Measurements from ENCODE around the gene TMEM244. TPM values are rescaled to one million over a fixed set of nuclear protein-coding genes. Genes with fewer than 3 reads are reported as not detected.

TMEM244 gene, protein sequence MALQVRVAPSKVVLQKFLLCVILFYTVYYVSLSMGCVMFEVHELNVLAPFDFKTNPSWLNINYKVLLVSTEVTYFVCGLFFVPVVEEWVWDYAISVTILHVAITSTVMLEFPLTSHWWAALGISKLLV
- total RNA-seq (not detected), polyA plus RNA-seq (not detected), total RNA-seq (not detected)

DNA sequence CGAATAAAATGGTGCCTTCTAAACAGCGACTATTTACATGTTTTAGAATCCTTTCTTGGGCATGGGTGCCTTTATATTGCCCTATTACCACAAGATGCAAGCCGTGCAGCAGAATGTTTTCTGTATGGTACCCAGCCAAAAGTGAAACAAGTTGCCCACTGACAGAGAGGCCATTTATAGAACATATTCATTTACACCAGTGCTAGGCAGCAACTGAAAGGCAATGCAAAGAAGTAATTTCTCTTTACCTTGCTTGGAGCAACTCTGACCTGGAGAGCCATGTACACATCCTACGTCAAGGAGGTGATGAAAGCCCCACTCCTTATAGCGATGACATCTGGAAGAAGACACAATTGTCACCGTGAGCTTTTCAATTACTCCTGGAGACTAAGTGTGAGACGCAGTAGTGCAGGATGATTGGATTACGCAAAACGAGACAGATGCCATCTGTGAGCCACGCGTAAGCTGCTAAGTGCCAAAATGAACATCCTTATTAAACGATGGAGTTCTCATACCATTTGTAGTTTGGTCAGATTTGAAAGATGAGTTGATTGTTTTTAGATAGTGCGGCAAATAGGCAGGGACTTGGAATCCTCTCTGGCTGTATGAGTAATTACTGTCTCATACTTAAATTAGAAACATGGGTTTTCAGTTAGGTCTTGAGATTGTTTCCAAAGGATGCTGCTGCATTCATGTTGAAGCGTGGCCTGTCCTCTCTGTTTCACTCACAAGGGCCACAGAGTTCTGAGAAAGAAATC is at the start of gene TMEM244:
Gene TMEM244, minus strand, starts transcription at position 408 of the 758 bp plus-strand sequence. Its CDS starts 127 bp downstream, at position 281.
- POLR2A ChIA-PET, result no interaction called here
- Histone ChIP-seq H3K9me3 (ENCODE audit: control insufficient read depth in 2 of 3, low read length in 3 of 3) (no peaks in the 10 kb centered on the region), H3K4me3 (ENCODE audit: low read length) (peak within 1 kb of the TSS; percentile 14), H3K36me3 (ENCODE audit: control insufficient read depth in 2 of 3, insufficient read depth in 3 of 3, low read length in 3 of 3) (no peaks in the 10 kb centered on the region), H3K4me1 (ENCODE audit: control insufficient read depth in 2 of 2, insufficient read depth in 2 of 2, low read length in 2 of 2) (no peaks in the 10 kb centered on the region), H3K27me3 (ENCODE audit: control insufficient read depth in 2 of 2, insufficient read depth in 2 of 2, low read length in 2 of 2) (no peaks in the 10 kb centered on the region), H3K27ac (ENCODE audit: low read depth, low read length) (no peak within 1 kb of the TSS)
- Mint-ChIP-seq H3K9me3 (peaks cover 0 to 5% (median 0%) of the 10 kb centered on the region in 11 donors), H3K36me3 (no peaks in the 10 kb centered on the region), H3K27ac (peak within 1 kb of the TSS in 4 of 9 donors; percentile 5 to 60 (median 22)), H3K4me1 (peaks cover 0 to 9% (median 5%) of the 10 kb centered on the region in 7 donors), H3K4me3 (peak within 1 kb of the TSS in 8 of 10 donors; percentile 57 to 82 (median 74)), H3K27me3 (no peaks in the 10 kb centered on the region)
- DNase-seq (peak in 2 of 9 donors; percentile 0 to 1), ATAC-seq (peak; percentile 55)
- intact Hi-C loops (cut with micrococcal nuclease), result no loop called here
- CTCF ChIA-PET, result no interaction called here

DNA sequence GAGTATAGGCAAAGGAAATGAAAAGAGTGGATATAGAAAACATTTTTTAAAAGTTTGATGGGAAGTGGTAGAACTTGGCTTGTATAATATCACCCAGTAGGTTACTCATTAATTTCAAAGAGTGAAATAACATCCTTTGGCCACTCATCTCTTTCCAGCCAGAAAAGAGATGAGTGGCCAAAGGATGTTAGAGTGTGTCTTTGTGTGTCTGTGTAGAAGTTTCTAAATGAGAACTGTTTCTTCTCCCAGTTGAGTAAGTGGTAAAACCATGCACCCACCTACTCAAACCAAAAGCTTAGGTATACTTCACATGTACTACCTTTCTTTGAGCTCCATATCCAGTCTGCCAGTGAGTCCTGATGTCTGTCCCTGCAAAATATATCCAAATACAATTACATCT is 47.7 kb upstream of the TMEM244 start:
- no peak overlapping the region for H3K27ac ChIP-seq (ENCODE audit: low read depth, low read length)
- no peaks in the 10 kb centered on the region for H3K27me3 ChIP-seq (ENCODE audit: control insufficient read depth in 2 of 2, insufficient read depth in 2 of 2, low read length in 2 of 2)
- H3K36me3 ChIP-seq (ENCODE audit: control insufficient read depth in 2 of 3, insufficient read depth in 3 of 3, low read length in 3 of 3), result no peaks in the 10 kb centered on the region
- CTCF ChIA-PET, result no interaction called here
- ATAC-seq (no peak), DNase-seq (no peak)
- Mint-ChIP-seq H3K36me3 (no peaks in the 10 kb centered on the region), H3K4me1 (peaks cover 0 to 6% (median 0%) of the 10 kb centered on the region in 7 donors), H3K9me3 (peaks cover 0 to 4% (median 0%) of the 10 kb centered on the region in 11 donors), H3K4me3 (no peak overlapping the region), H3K27ac (no peak overlapping the region), H3K27me3 (peaks cover 0 to 5% (median 0%) of the 10 kb centered on the region in 5 donors)
- no peak overlapping the region for H3K4me3 ChIP-seq (ENCODE audit: low read length)
- POLR2A ChIA-PET, result no interaction called here
- no peaks in the 10 kb centered on the region for H3K4me1 ChIP-seq (ENCODE audit: control insufficient read depth in 2 of 2, insufficient read depth in 2 of 2, low read length in 2 of 2)
- H3K9me3 ChIP-seq (ENCODE audit: control insufficient read depth in 2 of 3, low read length in 3 of 3), result no peaks in the 10 kb centered on the region
- intact Hi-C loops (cut with micrococcal nuclease), result no loop called here

DNA sequence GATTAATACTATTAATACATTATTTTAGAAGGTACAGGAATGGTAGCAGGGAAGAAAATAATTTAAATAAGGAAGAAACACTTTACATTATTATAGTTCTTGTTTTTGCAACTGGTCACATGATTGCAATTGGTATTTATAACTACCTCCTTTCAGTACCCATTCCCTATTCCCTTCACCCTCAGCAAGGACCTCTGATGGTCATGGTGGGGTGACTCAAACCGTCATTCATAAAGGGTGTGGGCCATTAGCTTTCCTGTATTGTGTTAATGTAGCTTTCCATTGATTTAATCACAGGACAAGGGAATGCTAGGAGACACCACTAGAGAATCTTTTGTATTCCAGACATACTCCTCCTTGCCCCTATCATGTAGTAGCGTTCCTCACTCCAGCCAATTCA is 47.2 kb upstream of the TMEM244 start:
- POLR2A ChIA-PET, result no interaction called here
- Mint-ChIP-seq H3K4me1 (peaks cover 0 to 6% (median 0%) of the 10 kb centered on the region in 7 donors), H3K4me3 (no peak overlapping the region), H3K27me3 (peaks cover 0 to 8% (median 0%) of the 10 kb centered on the region in 5 donors), H3K36me3 (no peaks in the 10 kb centered on the region), H3K9me3 (peaks cover 0 to 4% (median 0%) of the 10 kb centered on the region in 11 donors), H3K27ac (no peak overlapping the region)
- Histone ChIP-seq H3K27ac (ENCODE audit: low read depth, low read length) (no peak overlapping the region), H3K4me3 (ENCODE audit: low read length) (no peak overlapping the region), H3K9me3 (ENCODE audit: control insufficient read depth in 2 of 3, low read length in 3 of 3) (no peaks in the 10 kb centered on the region), H3K27me3 (ENCODE audit: control insufficient read depth in 2 of 2, insufficient read depth in 2 of 2, low read length in 2 of 2) (no peaks in the 10 kb centered on the region), H3K36me3 (ENCODE audit: control insufficient read depth in 2 of 3, insufficient read depth in 3 of 3, low read length in 3 of 3) (no peaks in the 10 kb centered on the region), H3K4me1 (ENCODE audit: control insufficient read depth in 2 of 2, insufficient read depth in 2 of 2, low read length in 2 of 2) (no peaks in the 10 kb centered on the region)
- CTCF ChIA-PET, result no interaction called here
- ATAC-seq (no peak), DNase-seq (no peak)
- intact Hi-C loops (cut with micrococcal nuclease), result no loop called here

DNA sequence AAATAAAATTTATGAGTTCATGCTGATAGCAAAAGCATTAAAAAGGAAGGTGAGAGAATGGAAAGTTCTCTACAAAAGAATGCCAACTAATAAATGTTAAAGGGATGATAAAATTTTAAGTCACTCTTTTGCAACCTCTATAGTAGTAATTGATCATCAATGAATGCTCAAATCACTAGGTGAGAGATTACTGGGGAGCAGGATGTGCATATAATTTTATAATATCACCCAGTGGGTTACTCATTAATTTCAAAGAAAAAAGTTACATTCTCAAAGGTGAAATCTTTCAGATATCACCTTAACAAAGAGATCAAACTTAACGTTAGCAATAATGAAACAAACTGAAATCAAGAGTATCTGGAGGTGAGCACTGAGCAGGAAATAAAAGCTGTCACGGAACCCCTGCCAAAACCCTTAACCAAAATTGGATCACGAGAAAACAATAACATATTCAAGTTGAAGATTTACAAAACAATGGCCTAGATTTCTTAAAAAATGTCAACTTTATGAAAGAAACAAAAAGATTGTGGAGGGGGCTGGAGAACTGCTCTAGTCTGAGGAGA is 45.5 kb upstream of the TMEM244 start:
- H3K36me3 Mint-ChIP-seq, result no peaks in the 10 kb centered on the region
- Histone ChIP-seq H3K27me3 (ENCODE audit: control insufficient read depth in 2 of 2, insufficient read depth in 2 of 2, low read length in 2 of 2) (no peaks in the 10 kb centered on the region), H3K4me1 (ENCODE audit: control insufficient read depth in 2 of 2, insufficient read depth in 2 of 2, low read length in 2 of 2) (no peaks in the 10 kb centered on the region), H3K27ac (ENCODE audit: low read depth, low read length) (no peak overlapping the region), H3K9me3 (ENCODE audit: control insufficient read depth in 2 of 3, low read length in 3 of 3) (no peaks in the 10 kb centered on the region), H3K36me3 (ENCODE audit: control insufficient read depth in 2 of 3, insufficient read depth in 3 of 3, low read length in 3 of 3) (no peaks in the 10 kb centered on the region), H3K4me3 (ENCODE audit: low read length) (no peak overlapping the region)
- ChIA-PET POLR2A (no interaction called here), CTCF (no interaction called here)
- H3K27ac Mint-ChIP-seq, result no peak overlapping the region
- H3K27me3 Mint-ChIP-seq, result peaks cover 0 to 21% (median 7%) of the 10 kb centered on the region in 5 donors
- H3K4me1 Mint-ChIP-seq, result peaks cover 0 to 6% (median 0%) of the 10 kb centered on the region in 7 donors
- H3K9me3 Mint-ChIP-seq, result peaks cover 0 to 4% (median 0%) of the 10 kb centered on the region in 11 donors
- DNase-seq, result no peak
- no peak overlapping the region for H3K4me3 Mint-ChIP-seq
- intact Hi-C loops (cut with micrococcal nuclease), result no loop called here
- ATAC-seq, result no peak

DNA sequence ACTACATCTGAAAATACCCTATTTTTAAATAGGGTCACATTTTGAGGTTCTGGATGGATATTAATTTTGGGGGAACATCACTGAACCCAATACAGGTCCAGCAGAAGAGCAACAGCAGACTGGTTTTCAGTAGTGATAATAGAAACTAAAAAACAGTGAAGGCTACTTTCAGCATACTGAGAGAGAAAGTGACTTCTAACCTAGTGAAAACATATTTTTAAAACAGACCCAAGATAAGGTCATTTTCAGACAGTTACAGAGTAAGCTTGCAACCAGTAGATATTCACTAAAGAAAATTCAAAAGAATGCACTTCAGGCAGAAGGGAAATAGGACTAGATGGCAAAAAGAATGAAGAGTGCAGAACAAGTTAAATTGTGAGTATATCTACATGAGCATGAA is 42.0 kb upstream of the TMEM244 start:
- no peak overlapping the region for H3K27ac Mint-ChIP-seq
- H3K27ac ChIP-seq (ENCODE audit: low read depth, low read length), result no peak overlapping the region
- H3K36me3 Mint-ChIP-seq, result no peaks in the 10 kb centered on the region
- H3K27me3 Mint-ChIP-seq, result peaks cover 0 to 33% (median 8%) of the 10 kb centered on the region in 5 donors
- no peak overlapping the region for H3K4me3 ChIP-seq (ENCODE audit: low read length)
- no peak for DNase-seq
- intact Hi-C loops (cut with micrococcal nuclease), result no loop called here
- H3K27me3 ChIP-seq (ENCODE audit: control insufficient read depth in 2 of 2, insufficient read depth in 2 of 2, low read length in 2 of 2), result no peaks in the 10 kb centered on the region
- H3K4me3 Mint-ChIP-seq, result no peak overlapping the region
- H3K9me3 Mint-ChIP-seq, result peaks cover 0 to 3% (median 0%) of the 10 kb centered on the region in 11 donors
- ChIA-PET POLR2A (no interaction called here), CTCF (no interaction called here)
- no peaks in the 10 kb centered on the region for H3K9me3 ChIP-seq (ENCODE audit: control insufficient read depth in 2 of 3, low read length in 3 of 3)
- no peaks in the 10 kb centered on the region for H3K4me1 ChIP-seq (ENCODE audit: control insufficient read depth in 2 of 2, insufficient read depth in 2 of 2, low read length in 2 of 2)
- no peaks in the 10 kb centered on the region for H3K4me1 Mint-ChIP-seq
- no peaks in the 10 kb centered on the region for H3K36me3 ChIP-seq (ENCODE audit: control insufficient read depth in 2 of 3, insufficient read depth in 3 of 3, low read length in 3 of 3)
- no peak for ATAC-seq

DNA sequence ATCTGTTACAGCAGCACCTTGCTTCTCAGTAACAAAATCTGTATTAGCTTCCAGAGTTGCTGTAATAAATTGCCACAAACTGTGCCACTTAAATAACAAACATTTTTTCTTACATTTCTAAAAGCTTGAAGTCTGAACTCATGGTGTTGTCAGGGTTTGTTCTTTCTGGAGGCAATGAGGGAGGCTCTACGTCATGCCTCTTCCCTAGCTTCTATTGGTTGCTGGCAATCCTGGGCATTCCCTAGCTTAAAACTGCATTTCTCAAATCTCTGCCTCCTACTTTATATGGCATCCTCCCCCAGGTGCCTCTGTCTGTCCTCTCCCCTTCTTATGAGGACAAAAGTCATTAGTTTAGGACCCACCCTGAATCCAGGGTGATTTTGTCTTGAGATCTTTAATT is 41.6 kb upstream of the TMEM244 start:
- Histone ChIP-seq H3K27ac (ENCODE audit: low read depth, low read length) (no peak overlapping the region), H3K4me3 (ENCODE audit: low read length) (no peak overlapping the region), H3K36me3 (ENCODE audit: control insufficient read depth in 2 of 3, insufficient read depth in 3 of 3, low read length in 3 of 3) (no peaks in the 10 kb centered on the region), H3K4me1 (ENCODE audit: control insufficient read depth in 2 of 2, insufficient read depth in 2 of 2, low read length in 2 of 2) (no peaks in the 10 kb centered on the region), H3K9me3 (ENCODE audit: control insufficient read depth in 2 of 3, low read length in 3 of 3) (no peaks in the 10 kb centered on the region), H3K27me3 (ENCODE audit: control insufficient read depth in 2 of 2, insufficient read depth in 2 of 2, low read length in 2 of 2) (no peaks in the 10 kb centered on the region)
- Mint-ChIP-seq H3K27me3 (peaks cover under 1 to 33% (median 8%) of the 10 kb centered on the region in 5 donors), H3K4me1 (no peaks in the 10 kb centered on the region), H3K4me3 (no peak overlapping the region), H3K9me3 (peaks cover 0 to 3% (median 0%) of the 10 kb centered on the region in 11 donors), H3K36me3 (no peaks in the 10 kb centered on the region), H3K27ac (no peak overlapping the region)
- ChIA-PET POLR2A (no interaction called here), CTCF (interaction anchor here (0.6 kb wide), 1 partner anchor 528 kb away, joined by 3 read pairs; no protein-coding TSS in a partner anchor)
- ATAC-seq (no peak), DNase-seq (no peak)
- intact Hi-C loops (cut with micrococcal nuclease), result no loop called here

All from naive thymus-derived CD4-positive, alpha-beta T cell (primary cell).